Stimulated activated CD4-positive, alpha-beta T cell treated with anti-CD3 and anti-CD28 coated beads, Interleukin-1b, Interleukin-23, amount 100 ng/mL, for 4 hours (primary cell): Measurements from ENCODE around the gene PXK.
"Not testable (repeated sequence)": the region's sequence is repeated elsewhere in the genome, so short reads cannot be mapped to it uniquely, and the experiment has no call there.

ENCODE experiments used
- DNase-seq, 2 donors: peaks; one replicate each; pipeline ENCODE4 v3.0.0-alpha.2; 2020; ENCODE audit warnings: low read depth in 2 of 2

PXK gene

DNA sequence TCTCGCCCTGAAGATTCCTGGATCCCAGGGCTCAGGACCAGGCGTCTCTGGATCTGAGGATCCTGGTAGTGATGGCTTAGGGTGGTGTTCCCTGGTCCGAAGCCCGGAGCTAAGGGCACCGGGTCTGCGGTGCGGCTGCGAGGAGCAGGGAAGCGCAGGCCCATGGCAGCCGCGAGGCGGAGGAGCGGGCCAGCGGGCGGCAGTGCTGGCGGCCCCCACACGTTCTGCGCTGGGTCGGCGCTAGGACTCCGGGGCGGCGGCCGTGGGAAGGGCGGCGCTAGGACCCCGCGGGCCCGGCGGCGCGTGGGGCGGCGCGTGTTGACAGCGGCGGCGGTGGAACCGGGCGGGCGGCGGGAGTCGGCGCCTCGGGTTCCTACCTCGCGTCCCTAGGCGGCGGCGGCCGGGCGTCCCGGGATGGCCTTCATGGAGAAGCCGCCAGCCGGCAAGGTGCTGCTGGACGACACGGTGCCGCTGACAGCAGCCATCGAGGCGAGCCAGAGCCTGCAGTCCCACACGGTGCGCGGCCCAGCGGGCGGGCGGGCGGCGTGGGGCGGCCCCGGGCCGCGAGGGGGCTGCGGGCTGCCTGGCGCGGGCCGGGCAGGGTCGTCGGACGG, at the start of gene PXK:
Gene PXK (plus strand): TSS at position 318 of the 614 bp plus-strand sequence. CDS start 97 bp downstream, at position 415.
- DNase-seq, result peak; percentile 60 to 77

DNA sequence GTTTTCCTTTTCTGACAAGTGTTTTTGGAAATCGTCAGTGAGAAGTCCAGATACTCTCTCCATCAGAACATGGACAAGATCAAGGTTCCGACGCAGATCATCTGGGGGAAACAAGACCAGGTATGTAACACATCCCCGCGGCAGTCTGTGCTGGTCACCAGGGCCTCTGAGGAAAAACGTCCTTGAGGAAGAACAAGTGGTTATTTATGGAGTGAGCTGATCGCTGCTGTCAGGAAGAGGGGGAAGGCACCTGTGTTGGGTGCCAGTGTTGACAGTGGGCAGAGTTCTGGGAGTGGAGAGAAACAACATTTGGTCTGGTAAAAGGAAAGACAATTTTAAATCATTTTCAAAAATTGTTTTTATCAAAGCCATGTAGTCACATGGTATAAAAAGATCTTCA, 47.4 kb upstream of the PXK start:
- no peak for DNase-seq

DNA sequence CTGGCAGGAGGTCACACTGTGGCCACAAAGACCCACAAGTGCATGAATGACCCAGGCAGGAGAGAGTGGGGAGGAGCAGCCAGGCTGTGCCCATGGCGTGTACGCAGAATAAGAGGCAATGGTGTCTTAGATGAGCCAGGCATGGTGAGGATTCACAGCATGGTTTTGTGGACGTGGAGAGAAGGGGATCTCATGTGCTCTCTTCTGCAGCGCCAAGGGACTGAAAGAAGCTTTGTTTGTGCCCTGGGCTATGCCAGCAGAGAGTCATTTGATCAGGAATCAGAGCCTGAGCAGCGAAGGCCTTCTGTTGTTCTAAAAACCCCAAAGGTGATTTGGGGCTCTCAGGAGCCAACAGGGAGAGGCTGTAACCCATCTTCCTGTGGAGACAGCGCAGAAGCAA, 45.3 kb upstream of the PXK start:
- no peak for DNase-seq

DNA sequence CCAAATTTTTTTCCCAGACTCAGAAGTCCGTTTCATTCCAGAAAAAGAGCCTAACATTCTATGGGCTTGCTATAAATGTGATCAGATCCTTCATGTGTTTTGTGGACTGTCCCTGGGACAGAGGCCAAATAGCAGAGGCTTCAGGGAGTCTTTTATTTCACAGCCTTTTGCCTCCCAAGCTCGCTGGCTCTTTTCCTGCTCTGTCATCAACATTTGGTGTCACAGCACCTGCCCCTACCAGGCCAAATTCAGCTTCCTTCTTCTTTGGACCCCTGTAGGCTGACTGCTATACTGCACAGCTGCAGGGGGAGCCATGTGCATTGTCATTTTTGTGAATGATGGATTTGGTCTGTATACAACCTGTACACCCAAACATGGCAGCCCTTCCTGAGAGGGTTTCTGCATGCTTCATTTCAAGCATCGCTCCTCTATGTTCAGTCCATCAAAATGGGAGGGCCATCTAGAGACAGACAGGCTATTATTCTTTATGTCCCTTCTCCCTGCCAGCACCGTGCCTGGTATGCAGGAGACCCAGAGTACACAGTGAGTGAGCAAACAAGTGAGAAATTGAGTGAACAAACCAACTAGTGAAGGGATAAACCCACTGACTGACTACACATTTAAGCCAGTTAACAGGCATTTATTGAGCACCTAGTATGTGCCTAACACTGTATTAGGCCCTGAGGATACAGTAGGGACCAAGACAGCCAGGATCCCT, 44.5 kb upstream of the PXK start:
- DNase-seq, result no peak

DNA sequence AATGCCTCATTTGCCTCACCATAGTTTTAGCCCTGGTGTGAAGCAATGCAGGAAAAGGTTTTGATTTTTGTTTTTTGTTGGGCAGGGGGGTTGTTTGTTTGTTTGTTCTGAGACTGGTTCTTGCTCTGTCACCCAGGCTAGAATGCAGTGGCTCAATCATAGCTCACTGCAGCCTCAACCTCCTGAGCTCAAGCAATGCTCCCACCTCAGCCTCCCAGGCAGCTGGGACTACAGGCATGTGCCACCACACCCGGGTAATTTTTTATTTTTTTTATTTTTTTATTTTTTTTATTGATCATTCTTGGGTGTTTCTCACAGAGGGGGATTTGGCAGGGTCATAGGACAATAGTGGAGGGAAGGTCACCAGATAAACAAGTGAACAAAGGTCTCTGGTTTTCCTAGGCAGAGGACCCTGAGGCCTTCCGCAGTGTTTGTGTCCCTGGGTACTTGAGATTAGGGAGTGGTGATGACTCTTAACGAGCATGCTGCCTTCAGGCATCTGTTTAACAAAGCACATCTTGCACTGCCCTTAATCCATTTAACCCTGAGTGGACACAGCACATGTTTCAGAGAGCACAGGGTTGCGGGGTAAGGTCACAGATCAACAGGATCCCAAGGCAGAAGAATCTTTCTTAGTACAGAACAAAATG, 43.6 kb upstream of the PXK start:
- DNase-seq, result not testable (repeated sequence)

DNA sequence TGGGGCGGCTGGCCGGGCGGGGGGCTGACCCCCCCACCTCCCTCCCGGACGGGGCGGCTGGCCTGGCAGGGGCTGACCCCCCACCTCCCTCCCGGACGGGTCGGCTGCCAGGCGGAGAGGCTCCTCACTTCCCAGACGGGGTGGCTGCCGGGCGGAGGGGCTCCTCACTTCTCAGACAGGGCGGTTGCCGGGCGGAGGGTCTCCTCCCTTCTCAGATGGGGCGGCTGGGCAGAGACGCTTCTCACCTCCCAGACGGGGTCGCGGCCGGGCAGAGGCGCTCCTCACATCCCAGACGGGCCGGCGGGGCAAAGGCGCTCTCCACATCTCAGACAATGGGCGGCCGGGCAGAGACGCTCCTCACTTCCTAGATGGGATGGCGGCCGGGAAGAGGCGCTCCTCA, 42.2 kb upstream of the PXK start:
- not testable (repeated sequence) for DNase-seq

DNA sequence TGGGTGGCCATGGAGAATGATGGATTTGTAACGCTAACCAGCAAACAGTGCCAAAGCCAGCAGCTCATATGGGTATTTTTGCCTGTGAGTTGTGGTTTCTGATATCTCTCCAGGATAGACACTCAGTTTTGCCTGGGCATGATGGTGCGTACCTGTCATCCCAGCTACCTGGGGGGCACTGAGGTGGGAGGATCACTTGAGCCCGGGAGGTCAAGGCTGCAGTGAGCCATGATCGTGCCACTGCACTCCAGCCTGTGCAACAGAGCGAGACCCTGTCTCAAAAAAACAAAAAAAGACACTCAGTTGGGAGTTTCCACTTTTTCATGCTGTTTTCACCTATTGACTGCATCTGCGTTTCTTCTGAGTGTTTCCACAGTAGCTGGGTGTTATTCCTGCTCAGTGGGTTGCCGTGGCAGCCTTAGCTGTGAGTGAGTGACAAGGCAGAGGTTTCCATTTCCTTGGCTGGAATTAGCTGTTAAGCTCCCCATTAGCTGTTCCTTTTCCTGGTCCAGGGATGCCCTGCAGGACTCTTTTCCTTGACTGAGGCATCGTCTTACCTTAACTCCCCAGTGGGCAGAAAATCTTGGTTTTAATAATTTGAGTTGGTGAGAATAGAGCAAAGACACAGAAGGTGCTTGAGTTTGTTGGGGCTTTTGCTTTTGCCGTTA, 40.9 kb upstream of the PXK start:
- DNase-seq, result no peak

DNA sequence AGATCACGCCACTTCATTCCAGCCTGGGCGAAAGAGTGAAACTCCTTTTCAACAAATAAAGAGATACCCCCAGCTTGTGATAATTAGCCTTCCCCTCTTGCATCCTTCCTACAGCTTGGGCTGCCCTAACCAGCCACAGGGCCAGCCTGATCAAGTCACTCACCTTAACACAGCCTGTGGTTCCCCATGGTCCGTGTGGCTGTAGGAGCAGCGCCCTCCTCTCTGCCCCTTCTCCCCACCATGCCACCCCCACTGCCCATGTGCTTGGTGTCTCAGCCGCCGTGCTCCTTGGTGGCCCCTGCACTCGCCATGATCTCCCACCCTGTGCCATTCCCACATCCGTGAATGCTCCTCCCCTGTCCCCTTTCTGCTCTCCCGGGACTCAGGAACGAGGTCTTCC, 39.8 kb upstream of the PXK start:
- no peak for DNase-seq

DNA sequence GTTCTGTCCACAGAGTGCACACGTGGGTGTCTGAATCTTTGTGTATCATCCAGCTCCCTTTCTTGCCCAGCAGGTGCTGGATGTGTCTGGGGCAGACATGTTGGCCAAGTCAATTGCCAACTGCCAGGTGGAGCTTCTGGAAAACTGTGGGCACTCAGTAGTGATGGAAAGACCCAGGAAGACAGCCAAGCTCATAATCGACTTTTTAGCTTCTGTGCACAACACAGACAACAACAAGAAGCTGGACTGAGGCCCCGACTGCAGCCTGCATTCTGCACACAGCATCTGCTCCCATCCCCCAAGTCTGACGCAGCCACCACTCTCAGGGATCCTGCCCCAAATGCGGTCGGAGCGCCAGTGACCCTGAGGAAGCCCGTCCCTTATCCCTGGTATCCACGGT, 39.2 kb upstream of the PXK start:
- DNase-seq, result no peak

DNA sequence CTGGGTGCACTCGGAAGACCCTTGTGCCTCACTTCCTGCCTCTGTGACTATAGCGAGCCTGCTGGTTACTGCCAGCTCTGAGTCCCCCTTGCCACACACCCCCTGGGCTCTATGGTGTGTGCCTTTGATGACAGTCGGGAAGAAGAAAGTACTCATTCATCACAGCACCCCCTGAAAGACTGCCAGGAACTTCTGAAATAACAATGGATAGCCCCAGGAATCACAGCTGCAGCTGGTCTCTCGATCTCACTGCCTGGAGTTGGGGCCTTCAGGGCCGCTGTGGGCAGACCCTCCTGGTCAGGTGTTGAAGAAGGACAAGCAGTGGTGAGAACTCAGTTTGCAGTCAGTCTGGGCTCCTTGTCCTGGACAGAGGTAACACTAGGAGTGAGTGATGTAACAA, 36.4 kb upstream of the PXK start:
- DNase-seq, result no peak

DNA sequence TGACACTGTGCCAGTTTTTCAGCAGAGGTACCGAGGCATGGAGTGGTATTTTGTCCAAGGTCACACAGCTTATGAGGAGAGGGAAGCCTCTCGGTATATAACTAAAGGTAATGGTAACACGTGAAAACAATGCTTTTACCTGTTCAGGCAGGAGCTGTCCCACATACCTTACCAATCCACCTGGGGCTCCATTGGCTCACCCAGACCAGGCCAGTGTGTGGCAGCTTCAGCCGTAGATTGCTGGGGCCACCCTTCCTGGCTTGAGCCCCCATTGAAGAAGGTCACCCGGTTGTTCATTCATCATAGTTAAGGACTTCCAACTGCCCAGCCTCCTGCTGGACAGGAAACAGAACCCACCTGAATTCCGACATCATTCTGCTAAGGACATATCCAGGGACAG, 35.8 kb upstream of the PXK start:
- DNase-seq, result no peak

DNA sequence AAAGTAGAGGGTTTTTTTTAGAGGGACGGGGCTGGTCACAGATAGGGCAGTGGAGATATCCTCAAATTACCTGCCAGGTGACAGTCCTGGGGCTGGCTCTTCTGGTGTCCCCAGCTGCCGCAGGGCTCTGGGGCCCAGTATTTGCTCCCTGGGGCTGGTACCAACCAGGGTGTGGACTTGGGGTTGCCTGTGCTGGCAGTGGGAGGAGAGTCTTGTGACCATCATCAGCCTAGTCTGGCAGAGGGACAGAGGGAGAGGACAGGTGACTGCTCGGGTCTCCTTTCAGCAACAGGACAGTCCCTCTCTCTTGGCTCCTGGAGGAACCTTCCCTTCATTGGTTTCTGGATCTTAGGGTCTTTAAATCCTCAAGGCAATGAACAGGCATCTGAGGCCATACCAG, 34.5 kb upstream of the PXK start:
- no peak for DNase-seq

DNA sequence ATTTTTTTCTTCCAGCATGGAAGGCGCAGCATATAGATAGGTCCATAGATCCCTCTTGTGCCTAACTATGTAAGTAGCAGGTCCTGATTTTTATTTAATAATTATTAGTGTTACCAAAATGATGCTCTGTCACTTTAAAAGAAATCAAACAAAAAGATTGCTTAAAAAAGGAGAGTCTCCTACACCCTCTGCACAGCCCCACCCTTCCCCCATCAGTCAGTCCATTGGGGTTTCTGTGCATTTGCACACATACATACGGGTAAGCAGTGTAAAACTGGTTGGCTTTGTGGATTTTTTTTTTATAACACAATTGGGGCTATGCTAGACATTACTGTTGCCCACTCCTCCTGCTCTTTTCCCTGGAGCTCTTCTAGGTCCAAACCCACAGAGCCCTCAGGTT, 33.6 kb upstream of the PXK start:
- DNase-seq, result no peak

DNA sequence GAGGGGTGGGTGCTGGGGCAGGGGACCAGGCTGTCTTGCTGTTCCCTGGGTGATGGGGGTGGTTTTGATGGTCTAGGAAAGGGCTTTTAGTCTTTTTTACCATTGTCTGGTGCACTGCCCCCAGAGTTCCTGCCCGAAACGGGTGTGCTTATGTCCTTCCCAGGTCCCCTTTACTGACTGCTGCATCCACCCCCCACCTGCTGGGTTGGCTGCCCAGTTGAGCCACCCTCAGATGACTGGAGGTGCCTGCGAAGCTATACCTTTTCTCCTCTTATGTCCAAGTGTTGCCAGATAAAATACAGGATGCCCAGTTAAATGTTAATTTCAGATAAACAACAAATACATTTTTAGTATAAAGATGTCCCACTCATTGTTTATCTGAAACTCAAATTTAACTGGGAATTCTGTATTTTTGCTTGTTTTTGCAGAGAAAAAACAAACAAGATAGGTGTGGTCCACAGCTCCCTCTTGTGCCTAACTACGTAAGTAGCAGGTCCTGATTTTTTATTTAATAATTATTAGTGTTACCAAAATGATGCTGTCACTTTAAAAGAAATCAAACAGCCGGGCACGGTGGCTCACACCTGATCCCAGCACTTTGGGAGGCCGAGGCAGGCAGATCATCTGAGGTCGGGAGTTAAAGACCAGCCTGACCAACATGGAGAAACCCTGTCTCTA, 32.7 kb upstream of the PXK start:
- no peak for DNase-seq

DNA sequence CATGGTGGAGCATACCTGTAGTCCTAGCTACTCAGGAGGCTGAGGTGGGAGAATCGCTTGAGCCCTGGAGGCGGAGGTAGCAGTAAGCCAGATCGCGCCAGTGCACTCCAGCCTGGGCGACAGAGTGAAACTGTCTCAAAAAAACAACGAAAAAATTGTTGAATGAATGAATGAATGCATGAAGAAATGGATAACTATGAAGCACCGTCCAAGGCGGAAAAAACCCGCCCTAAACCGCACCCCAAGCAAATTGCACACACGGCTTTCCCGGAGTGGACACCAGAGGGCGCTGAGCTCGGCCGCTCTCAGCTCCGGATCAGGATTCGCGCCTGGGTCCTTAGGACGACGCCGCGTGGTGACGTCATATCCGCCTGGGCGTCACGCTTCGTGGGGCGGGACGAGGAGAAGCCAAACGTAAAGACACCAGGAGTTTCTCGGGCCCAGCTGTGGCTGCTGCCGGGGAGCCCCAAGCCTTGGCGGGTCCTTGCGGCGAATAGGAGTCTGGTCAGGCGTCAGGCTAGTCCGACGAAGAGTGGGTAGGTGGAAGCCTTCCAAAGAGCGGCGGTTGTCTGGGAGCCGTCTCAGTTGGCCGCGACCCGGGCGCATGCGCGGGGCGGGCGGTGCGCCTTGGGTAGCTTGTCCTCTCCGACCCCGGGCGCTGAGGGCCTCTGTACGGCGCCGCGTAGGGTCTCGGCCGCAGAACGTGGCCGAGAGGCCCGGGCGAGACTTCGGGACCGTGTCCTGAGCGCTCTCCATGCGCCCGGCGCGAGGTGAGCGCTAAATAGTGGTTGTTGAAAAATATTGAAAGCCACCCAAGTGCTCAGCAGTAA, 26.6 kb upstream of the PXK start, which contains the start of the genes HTD2 and RPP14:
Gene HTD2 (plus strand): TSS at position 639 of the 830 bp plus-strand sequence. CDS start 11,094 bp downstream, outside the sequence.
Gene RPP14 (plus strand): TSS at position 364 of the 830 bp plus-strand sequence. CDS start 4,085 bp downstream, outside the sequence.
- DNase-seq, result peak; percentile 98

DNA sequence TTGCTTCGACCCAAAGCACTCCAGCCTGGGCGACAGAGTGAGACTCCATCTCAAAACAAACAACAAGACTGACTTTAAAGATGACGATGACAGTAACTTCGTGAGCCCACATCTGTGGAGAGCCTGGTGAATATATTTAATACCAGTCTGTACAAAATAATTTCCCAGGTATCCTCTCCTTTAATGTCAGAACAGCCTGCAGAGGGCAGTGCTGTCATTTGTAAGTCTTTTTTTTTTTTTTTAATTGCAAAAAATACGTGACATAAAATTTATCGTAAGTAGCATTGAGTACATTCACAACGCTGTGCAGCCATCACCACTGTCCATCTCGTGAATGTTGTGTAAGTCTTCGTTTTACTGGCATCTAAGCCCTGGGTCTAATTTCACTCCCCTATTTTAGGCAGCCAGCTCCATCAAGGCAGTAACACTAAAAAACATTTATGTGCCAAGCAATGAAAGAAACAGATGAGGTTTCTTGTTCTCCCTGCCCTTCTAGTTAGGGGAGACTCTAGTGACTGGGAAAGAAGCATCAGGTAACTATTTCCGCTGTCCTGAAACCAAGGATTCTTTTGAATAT, 25.0 kb upstream of the PXK start:
- no peak for DNase-seq

DNA sequence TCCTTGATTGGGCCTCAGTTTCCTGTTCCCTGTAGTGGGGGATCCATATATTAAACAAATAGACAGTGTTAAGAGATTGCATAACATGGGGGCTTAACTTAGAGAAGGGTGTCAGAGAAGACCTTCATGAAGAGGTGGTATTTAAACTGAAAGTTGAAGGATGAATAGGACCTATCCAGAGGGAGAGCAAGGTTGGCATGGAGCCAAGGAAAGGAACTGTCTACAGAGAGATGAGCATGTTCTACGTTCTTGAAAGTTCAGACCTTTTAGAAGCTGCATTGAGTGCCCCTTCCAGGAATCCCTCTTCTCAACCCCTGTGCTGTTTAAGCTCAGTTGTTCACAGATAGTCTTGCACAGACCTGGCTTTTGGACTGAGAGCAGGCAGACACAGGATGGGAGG, 24.0 kb upstream of the PXK start:
- no peak for DNase-seq

DNA sequence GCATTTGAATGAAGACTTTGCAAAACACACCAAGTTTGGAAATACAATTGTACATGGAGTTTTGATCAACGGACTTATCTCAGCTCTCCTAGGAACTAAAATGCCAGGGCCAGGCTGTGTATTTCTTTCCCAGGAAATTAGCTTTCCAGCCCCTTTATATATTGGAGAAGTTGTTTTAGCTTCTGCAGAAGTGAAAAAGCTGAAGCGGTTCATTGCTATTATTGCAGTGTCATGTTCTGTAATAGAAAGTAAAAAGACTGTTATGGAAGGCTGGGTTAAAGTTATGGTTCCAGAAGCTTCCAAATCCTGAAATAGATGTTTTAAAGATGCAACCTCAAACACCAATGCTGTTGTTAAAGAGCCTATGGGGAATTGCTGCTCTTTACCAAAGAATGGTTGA, 14.9 kb upstream of the PXK start:
- DNase-seq, result no peak

DNA sequence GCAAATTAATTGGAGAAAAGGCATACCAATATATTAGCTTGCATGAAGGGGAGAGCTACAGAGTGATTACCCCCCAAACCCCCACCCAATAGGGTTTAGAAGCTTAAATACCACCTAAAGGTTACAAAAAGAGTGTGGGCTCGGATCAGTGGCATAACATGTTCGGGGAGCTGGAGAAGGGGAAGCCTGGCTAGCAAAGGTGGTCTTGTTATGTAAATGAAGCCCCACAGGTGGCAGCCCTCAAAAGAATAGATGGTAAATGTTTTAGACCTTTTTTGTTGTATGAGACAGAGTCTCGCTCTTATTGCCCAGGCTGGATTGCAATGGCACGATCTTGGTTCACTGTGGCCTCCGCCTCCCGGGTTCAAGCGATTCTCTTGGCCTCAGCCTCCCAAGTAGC, 10.9 kb upstream of the PXK start:
- no peak for DNase-seq

DNA sequence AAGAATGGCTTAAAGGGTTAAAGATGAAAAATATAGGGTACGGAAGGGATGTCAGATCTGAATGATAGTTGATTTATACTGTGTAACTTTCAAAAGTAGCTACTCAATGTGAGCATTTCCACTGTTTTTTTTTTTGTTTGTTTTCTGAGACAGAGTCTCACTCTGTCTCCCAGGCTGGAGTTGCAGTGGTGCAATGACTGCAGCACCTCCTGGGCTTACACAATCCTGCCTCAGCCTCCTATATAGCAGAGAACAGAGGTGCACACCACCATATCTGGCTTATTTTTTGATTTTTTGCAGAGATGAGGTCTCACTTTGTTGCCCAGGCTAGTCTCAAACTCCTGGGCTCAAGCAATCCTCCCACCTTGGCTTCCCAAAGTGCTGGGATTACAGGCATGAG, 9.9 kb upstream of the PXK start:
- no peak for DNase-seq
